Left ventricle myocardium inferior (tissue), 1 donor: Measurements from ENCODE around the gene MTCL1. TPM values are rescaled to one million over a fixed set of nuclear protein-coding genes. Genes with fewer than 3 reads are reported as not detected.

Experiments used
- DNase-seq: peaks from one replicate; pipeline ENCODE4 v3.0.0-alpha.2; 2020
- H3K27ac ChIP-seq: fragments of 200-600 bp; replicated peaks from 2 replicates; pipeline ENCODE4 v1.8.0; 2021
- H3K27me3 ChIP-seq: fragments of 200-600 bp; 2 replicates; pipeline ENCODE4 v1.8.0; 2021; ENCODE audit warnings: low read depth
- H3K36me3 ChIP-seq: fragments of 200-600 bp; 2 replicates; pipeline ENCODE4 v1.8.0; 2021
- H3K4me1 ChIP-seq: fragments of 200-600 bp; 2 replicates; pipeline ENCODE4 v1.8.0; 2021
- H3K4me3 ChIP-seq: fragments of 200-600 bp; 2 replicates; pipeline ENCODE4 v1.8.0; 2021; ENCODE audit warnings: mild to moderate bottlenecking, moderate library complexity
- H3K9me3 ChIP-seq: fragments of 200-600 bp; replicated peaks from 2 replicates; pipeline ENCODE4 v1.8.0; 2021
- CTCF ChIP-seq: fragments of 200-600 bp; IDR thresholded peaks from 2 replicates; pipeline ENCODE4 v1.8.0; 2021; ENCODE audit warnings: antibody characterized with exemption, mild to moderate bottlenecking, borderline replicate concordance
- intact Hi-C: fragments of 100-400 bp; cut with micrococcal nuclease; formaldehyde crosslinking; loops from one replicate; pipeline ENCODE4 v1.11.0; 2022
- total RNA-seq: library from RNA; stranded (reverse); fragmentation: NEBNext Ultra II Directional; extraction: Animal tissue kit (Norgen Biotek cat#: 25700); gene quantifications from one replicate; pipeline ENCODE4 v1.2.1, GENCODE V29; 2021
- donor health status: DM: no; HTN: yes; CAD: no; lungs with severe emphysema.

The MTCL1 gene
- total RNA-seq, 1 donor from 2014 or later: 9.1 TPM

GRCh38 chr18:8805552-8805951, 100.2 kb downstream of the MTCL1 start:
- H3K4me3 ChIP-seq: no peak overlapping the region
- no peak for TF ChIP-seq CTCF

GRCh38 chr18:8806100-8806797, 100.9 kb downstream of the MTCL1 start:
- DNase-seq: no peak
- H3K4me3 ChIP-seq: no peak overlapping the region
- intact Hi-C loops: no loop called here
- no peaks in the 10 kb centered on the region for H3K27me3 ChIP-seq
- TF ChIP-seq CTCF: no peak
- no peaks in the 10 kb centered on the region for H3K9me3 ChIP-seq
- H3K36me3 ChIP-seq: no peaks in the 10 kb centered on the region
- peaks cover 8% of the 10 kb centered on the region for H3K4me1 ChIP-seq
- H3K27ac ChIP-seq: no peak overlapping the region

More at GRCh38 chr18:8805552-8805951, 100.2 kb downstream of the MTCL1 start:
- Histone ChIP-seq H3K36me3 (no peaks in the 10 kb centered on the region), H3K27me3 (no peaks in the 10 kb centered on the region), H3K9me3 (no peaks in the 10 kb centered on the region), H3K4me1 (peaks cover 8% of the 10 kb centered on the region), H3K27ac (no peak overlapping the region)
- intact Hi-C loops: no loop called here
- DNase-seq: no peak

- H3K4me1 ChIP-seq: peaks cover 8% of the 10 kb centered on the region
- no peaks in the 10 kb centered on the region for H3K27me3 ChIP-seq
- TF ChIP-seq CTCF: no peak
- no peaks in the 10 kb centered on the region for H3K9me3 ChIP-seq
- H3K27ac ChIP-seq: no peak overlapping the region
- no peak for DNase-seq
- H3K4me3 ChIP-seq: no peak overlapping the region
- H3K36me3 ChIP-seq: no peaks in the 10 kb centered on the region
- intact Hi-C loops: no loop called here
These were observed 101.6 kb downstream of the MTCL1 start for GRCh38 chr18:8806798-8807487.

GRCh38 chr18:8807488-8807805, 102.1 kb downstream of the MTCL1 start:
- no peak overlapping the region for H3K4me3 ChIP-seq
- H3K4me1 ChIP-seq: peaks cover 8% of the 10 kb centered on the region
- H3K27ac ChIP-seq: no peak overlapping the region
- no peaks in the 10 kb centered on the region for H3K27me3 ChIP-seq
- TF ChIP-seq CTCF: no peak
- H3K36me3 ChIP-seq: no peaks in the 10 kb centered on the region
- no peaks in the 10 kb centered on the region for H3K9me3 ChIP-seq
- intact Hi-C loops: no loop called here
- DNase-seq: no peak

- Histone ChIP-seq H3K36me3 (no peaks in the 10 kb centered on the region), H3K27ac (no peak overlapping the region), H3K27me3 (no peaks in the 10 kb centered on the region), H3K9me3 (no peaks in the 10 kb centered on the region), H3K4me1 (peaks cover 8% of the 10 kb centered on the region), H3K4me3 (no peak overlapping the region)
- TF ChIP-seq CTCF: no peak
- DNase-seq: no peak
- intact Hi-C loops: no loop called here
These were observed 102.6 kb downstream of the MTCL1 start for GRCh38 chr18:8808001-8808400.
